Vagina (tissue), 2 donors: Measurements from ENCODE around the gene KMT5C. TPM values are rescaled to one million over a fixed set of nuclear protein-coding genes. Genes with fewer than 3 reads are reported as not detected.

ENCODE experiments used
- DNase-seq, 2 donors: peaks; one replicate each; pipeline ENCODE4 v3.0.0-alpha.2; 2017; ENCODE audit errors: extremely low spot score in 2 of 2
- H3K27ac ChIP-seq: fragments of 200-600 bp; sonication (generic); one replicate; pipeline ENCODE4 v1.5.1; 2019
- H3K27me3 ChIP-seq: fragments of 200-600 bp; sonication (generic); one replicate; pipeline ENCODE4 v1.5.1; 2019
- H3K36me3 ChIP-seq, 2 donors: fragments of 200-600 bp; sonication (generic); one replicate each; pipeline ENCODE4 v1.5.1; 2017 to 2019
- H3K4me1 ChIP-seq: fragments of 200-600 bp; sonication (generic); one replicate; pipeline ENCODE4 v1.5.1; 2019
- H3K4me3 ChIP-seq, 2 donors: fragments of 200-600 bp; sonication (generic); 1 replicate in 1 of 2; 2 replicates in 1 of 2; pipeline ENCODE4 v1.5.1; 2016 to 2019
- H3K9me3 ChIP-seq: fragments of 200-600 bp; sonication (generic); one replicate; pipeline ENCODE4 v1.5.1; 2019
- POLR2A ChIP-seq, 2 donors: fragments of 450-650 bp; IDR thresholded peaks; one replicate each; pipeline ENCODE4 v1.6.1; 2017; ENCODE audit warnings: antibody characterized with exemption in 2 of 2, mild to moderate bottlenecking in 2 of 2, moderate library complexity in 2 of 2
- POLR2AphosphoS5 ChIP-seq, 2 donors: sonication (generic); formaldehyde crosslinking; IDR thresholded peaks; one replicate each; pipeline ENCODE4 v1.9.0; 2017; ENCODE audit warnings: antibody characterized with exemption in 2 of 2, mild to moderate bottlenecking in 2 of 2, low read depth in 1 of 2; ENCODE audit not compliant: insufficient read depth in 1 of 2
- intact Hi-C: fragments of 100-400 bp; cut with DNase I; formaldehyde crosslinking; loops from one replicate; pipeline ENCODE4 v1.15.1; 2023
- total RNA-seq: library from RNA; depleted of rRNA; stranded (reverse); fragments of >200 nt; gene quantifications from one replicate; pipeline ENCODE4 v1.2.3, GENCODE V29; 2016
- TF ChIP-seq, protein P1 (sequence below), 3 experiments: fragments of 450-650 bp in 2 of 3; fragments of 200-600 bp in 1 of 3; sonication (generic) in 1 of 3; IDR thresholded peaks; one replicate each; pipeline ENCODE4 v1.5.1; 2017 to 2019; ENCODE audit warnings: antibody characterized with exemption in 3 of 3, mild to moderate bottlenecking in 2 of 3, moderate library complexity in 2 of 3

Gene KMT5C
- total RNA-seq, 1 donor from 2014 or later, result 19.2 TPM

DNA sequence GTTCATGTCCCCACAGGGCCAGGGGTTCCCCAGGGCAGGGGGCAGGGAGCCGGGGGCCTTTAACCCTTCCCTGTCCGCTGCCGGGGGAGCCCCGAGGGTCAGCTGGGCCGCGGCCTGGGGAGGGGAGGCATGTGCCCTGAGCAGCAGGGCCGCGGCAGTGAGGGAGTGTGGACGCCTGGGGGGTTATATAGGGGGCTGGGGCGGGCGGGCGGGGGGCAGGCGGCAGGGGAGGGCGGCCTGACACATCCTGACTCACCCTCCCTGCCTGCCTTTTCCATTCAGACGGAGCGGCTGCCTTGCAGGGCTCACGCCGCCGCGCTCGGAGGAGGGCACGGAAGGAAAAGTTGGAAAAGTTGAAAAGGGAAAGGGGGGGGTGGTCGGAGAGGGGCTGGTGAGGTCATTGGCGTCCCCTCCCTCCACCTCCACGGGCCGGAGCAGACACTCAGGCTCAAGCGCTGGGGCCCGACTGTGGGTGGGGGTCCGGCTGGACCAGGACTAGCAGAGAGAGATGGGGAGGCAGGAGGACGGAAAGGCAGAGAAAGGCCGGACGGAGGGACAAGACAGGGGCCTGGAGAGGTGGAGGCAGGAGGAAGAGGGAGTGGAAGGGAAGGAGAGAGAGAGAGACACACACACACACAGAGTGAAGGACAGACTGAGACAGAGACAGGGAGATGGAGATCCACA lies 30.8 kb downstream of the KMT5C start, which contains the start of gene IL11:
Gene IL11 (minus strand): TSS at position 159 of the 684 bp plus-strand sequence. CDS start 153 bp downstream, at position 6.
- intact Hi-C loops, result loop anchor here (10.0 kb wide), 1 partner anchor 66 kb away; no protein-coding TSS in a partner anchor

DNA sequence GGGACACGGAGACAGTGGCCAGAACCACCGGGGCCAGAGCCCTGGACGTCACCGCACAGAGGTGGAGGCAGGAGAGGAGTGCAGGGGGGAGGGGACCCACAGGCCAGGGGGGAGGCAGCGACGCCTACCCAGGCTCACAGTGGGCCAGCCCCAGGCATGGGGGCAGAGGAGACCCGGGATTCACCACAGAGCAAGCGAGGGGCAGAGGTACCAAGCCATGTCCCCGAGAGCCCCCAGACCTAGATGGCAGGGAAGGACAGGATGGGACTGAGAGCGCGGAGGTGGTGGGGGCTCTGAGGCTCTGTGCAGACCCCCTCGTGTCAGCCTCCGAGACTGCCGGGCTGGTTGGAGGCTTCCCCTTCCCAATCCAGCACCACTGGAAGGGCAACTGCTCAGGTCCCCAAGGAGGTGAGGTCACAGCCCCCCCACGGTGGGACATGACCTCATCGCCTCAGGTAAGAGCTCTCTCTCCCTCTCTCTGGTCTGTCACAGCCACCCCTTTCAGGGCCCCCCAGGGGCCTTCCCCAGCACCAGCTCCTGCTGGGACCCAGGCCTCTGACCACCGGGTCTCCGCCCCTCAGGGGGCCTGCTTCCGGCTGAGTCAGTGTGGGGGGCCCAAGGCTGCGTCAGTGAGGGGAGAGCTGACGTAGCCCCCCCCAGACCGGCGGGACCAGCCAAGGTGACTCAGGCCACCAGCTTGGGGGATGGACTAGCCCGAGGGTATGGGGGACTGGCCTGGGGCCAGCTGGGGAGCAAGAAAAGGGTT lies 32.8 kb downstream of the KMT5C start:
- intact Hi-C loops, result loop anchor here (10.0 kb wide), 1 partner anchor 68 kb away; no protein-coding TSS in a partner anchor
- H3K9me3 ChIP-seq, result no peaks in the 10 kb centered on the region
- H3K4me3 ChIP-seq, result no peak overlapping the region
- peaks cover 25% of the 10 kb centered on the region for H3K4me1 ChIP-seq
- peaks cover 15% of the 10 kb centered on the region for H3K27me3 ChIP-seq
- no peak overlapping the region for H3K27ac ChIP-seq
- TF ChIP-seq POLR2A (IDR thresholded peaks at IDR 0.05) (no peak), POLR2AphosphoS5 (IDR thresholded peaks at IDR 0.05; ENCODE audit: insufficient read depth in 1 of 2, low read depth in 1 of 2) (no peak)
- TF ChIP-seq, protein P1, sequence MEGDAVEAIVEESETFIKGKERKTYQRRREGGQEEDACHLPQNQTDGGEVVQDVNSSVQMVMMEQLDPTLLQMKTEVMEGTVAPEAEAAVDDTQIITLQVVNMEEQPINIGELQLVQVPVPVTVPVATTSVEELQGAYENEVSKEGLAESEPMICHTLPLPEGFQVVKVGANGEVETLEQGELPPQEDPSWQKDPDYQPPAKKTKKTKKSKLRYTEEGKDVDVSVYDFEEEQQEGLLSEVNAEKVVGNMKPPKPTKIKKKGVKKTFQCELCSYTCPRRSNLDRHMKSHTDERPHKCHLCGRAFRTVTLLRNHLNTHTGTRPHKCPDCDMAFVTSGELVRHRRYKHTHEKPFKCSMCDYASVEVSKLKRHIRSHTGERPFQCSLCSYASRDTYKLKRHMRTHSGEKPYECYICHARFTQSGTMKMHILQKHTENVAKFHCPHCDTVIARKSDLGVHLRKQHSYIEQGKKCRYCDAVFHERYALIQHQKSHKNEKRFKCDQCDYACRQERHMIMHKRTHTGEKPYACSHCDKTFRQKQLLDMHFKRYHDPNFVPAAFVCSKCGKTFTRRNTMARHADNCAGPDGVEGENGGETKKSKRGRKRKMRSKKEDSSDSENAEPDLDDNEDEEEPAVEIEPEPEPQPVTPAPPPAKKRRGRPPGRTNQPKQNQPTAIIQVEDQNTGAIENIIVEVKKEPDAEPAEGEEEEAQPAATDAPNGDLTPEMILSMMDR (IDR thresholded peaks at IDR 0.05), result no peak
- H3K36me3 ChIP-seq, result no peaks in the 10 kb centered on the region
- no peak for DNase-seq

More for the DNA sequence above, 30.8 kb downstream of the KMT5C start, which contains the start of gene IL11:
- peaks cover 25% of the 10 kb centered on the region for H3K4me1 ChIP-seq
- TF ChIP-seq POLR2AphosphoS5 (IDR thresholded peaks at IDR 0.05; ENCODE audit: insufficient read depth in 1 of 2, low read depth in 1 of 2) (no peak), POLR2A (IDR thresholded peaks at IDR 0.05) (no peak)
- TF ChIP-seq, protein P1 (IDR thresholded peaks at IDR 0.05), result no peak
- H3K9me3 ChIP-seq, result no peaks in the 10 kb centered on the region
- H3K27me3 ChIP-seq, result peaks cover 15% of the 10 kb centered on the region
- H3K4me3 ChIP-seq, result peak within 1 kb of the TSS; percentile 20 to 38
- no peaks in the 10 kb centered on the region for H3K36me3 ChIP-seq
- DNase-seq, result no peak
- H3K27ac ChIP-seq, result no peak within 1 kb of the TSS

GRCh38 chr19:55373306-55373992 lies 33.8 kb downstream of the KMT5C start:
- TF ChIP-seq POLR2AphosphoS5 (IDR thresholded peaks at IDR 0.05; ENCODE audit: insufficient read depth in 1 of 2, low read depth in 1 of 2) (no peak), POLR2A (IDR thresholded peaks at IDR 0.05) (no peak)
- TF ChIP-seq, protein P1 (IDR thresholded peaks at IDR 0.05), result no peak
- Histone ChIP-seq H3K4me1 (peaks cover 25% of the 10 kb centered on the region), H3K27ac (no peak overlapping the region), H3K27me3 (peaks cover 11% of the 10 kb centered on the region), H3K9me3 (no peaks in the 10 kb centered on the region), H3K36me3 (no peaks in the 10 kb centered on the region), H3K4me3 (no peak overlapping the region)
- intact Hi-C loops, result loop anchor here (10.0 kb wide), 1 partner anchor 69 kb away; no protein-coding TSS in a partner anchor
- DNase-seq, result no peak

- TF ChIP-seq POLR2AphosphoS5 (IDR thresholded peaks at IDR 0.05; ENCODE audit: insufficient read depth in 1 of 2, low read depth in 1 of 2) (no peak), POLR2A (IDR thresholded peaks at IDR 0.05) (no peak)
- TF ChIP-seq, protein P1 (IDR thresholded peaks at IDR 0.05), result no peak
- Histone ChIP-seq H3K4me3 (no peak overlapping the region), H3K27me3 (peaks cover 8% of the 10 kb centered on the region), H3K9me3 (no peaks in the 10 kb centered on the region), H3K4me1 (peaks cover 20% of the 10 kb centered on the region), H3K27ac (no peak overlapping the region), H3K36me3 (no peaks in the 10 kb centered on the region)
- intact Hi-C loops, result loop anchor here (10.0 kb wide), 1 partner anchor 69 kb away; no protein-coding TSS in a partner anchor
- DNase-seq, result no peak
These were observed 34.5 kb downstream of the KMT5C start for GRCh38 chr19:55373993-55374757.
